Measurements from ENCODE around the gene ABCC8.

Gene ABCC8

GRCh38 chr11:17408026-17408425 lies 68.6 kb downstream of the ABCC8 start:
- no peak for DNase-seq (ENCODE audit: low read depth)
- H3K4me3 ChIP-seq (ENCODE audit: low read length), result no peak overlapping the region
- TF ChIP-seq, protein P1, sequence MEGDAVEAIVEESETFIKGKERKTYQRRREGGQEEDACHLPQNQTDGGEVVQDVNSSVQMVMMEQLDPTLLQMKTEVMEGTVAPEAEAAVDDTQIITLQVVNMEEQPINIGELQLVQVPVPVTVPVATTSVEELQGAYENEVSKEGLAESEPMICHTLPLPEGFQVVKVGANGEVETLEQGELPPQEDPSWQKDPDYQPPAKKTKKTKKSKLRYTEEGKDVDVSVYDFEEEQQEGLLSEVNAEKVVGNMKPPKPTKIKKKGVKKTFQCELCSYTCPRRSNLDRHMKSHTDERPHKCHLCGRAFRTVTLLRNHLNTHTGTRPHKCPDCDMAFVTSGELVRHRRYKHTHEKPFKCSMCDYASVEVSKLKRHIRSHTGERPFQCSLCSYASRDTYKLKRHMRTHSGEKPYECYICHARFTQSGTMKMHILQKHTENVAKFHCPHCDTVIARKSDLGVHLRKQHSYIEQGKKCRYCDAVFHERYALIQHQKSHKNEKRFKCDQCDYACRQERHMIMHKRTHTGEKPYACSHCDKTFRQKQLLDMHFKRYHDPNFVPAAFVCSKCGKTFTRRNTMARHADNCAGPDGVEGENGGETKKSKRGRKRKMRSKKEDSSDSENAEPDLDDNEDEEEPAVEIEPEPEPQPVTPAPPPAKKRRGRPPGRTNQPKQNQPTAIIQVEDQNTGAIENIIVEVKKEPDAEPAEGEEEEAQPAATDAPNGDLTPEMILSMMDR (conservative IDR thresholded peaks at IDR 0.05; ENCODE audit: low read length), result no peak

DNA sequence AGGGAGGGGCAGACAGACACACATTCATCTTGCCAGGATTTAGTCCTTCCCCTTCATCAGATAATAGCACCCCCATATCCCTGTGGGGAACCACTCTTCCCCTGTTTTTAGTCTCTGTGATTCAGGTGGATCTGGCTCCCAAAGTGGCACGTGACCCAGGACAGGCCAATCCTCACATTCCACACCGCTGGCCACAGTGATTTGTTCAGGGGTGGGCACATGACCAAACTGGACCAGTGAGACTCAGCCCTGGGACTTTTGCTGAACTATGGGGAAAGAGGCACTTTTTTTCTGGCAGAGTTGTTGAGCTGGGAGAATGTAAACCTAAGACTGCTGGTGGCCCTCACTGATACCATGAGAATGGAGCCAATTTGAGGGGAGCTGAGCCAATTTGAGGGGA lies 69.1 kb downstream of the ABCC8 start:
- no peak for DNase-seq (ENCODE audit: low read depth)
- TF ChIP-seq, protein P1 (conservative IDR thresholded peaks at IDR 0.05; ENCODE audit: low read length), result no peak
- no peak overlapping the region for H3K4me3 ChIP-seq (ENCODE audit: low read length)

DNA sequence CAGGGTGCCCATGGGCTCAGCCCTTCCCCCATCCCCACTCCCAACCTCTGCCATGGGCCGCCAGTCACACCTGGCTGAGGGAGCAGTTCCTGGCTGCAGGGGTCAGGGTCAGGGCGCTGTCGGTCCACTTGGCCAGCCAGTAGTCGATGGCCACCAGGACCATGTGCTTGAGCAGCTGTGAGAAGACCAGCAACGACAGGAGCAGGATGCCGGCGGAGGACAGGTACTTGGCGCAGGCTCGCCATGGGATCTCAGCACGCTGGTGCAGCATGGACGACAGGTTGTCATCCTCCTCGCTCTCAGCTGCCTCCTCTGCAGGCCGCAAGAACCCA lies 69.9 kb downstream of the ABCC8 start:
- H3K4me3 ChIP-seq (ENCODE audit: low read length), result no peak overlapping the region
- DNase-seq (ENCODE audit: low read depth), result no peak
- TF ChIP-seq, protein P1 (conservative IDR thresholded peaks at IDR 0.05; ENCODE audit: low read length), result no peak

GRCh38 chr11:17406082-17406817 lies 70.4 kb downstream of the ABCC8 start:
- no peak overlapping the region for H3K4me3 ChIP-seq (ENCODE audit: low read length)
- TF ChIP-seq, protein P1 (conservative IDR thresholded peaks at IDR 0.05; ENCODE audit: low read length), result no peak
- no peak for DNase-seq (ENCODE audit: low read depth)

DNA sequence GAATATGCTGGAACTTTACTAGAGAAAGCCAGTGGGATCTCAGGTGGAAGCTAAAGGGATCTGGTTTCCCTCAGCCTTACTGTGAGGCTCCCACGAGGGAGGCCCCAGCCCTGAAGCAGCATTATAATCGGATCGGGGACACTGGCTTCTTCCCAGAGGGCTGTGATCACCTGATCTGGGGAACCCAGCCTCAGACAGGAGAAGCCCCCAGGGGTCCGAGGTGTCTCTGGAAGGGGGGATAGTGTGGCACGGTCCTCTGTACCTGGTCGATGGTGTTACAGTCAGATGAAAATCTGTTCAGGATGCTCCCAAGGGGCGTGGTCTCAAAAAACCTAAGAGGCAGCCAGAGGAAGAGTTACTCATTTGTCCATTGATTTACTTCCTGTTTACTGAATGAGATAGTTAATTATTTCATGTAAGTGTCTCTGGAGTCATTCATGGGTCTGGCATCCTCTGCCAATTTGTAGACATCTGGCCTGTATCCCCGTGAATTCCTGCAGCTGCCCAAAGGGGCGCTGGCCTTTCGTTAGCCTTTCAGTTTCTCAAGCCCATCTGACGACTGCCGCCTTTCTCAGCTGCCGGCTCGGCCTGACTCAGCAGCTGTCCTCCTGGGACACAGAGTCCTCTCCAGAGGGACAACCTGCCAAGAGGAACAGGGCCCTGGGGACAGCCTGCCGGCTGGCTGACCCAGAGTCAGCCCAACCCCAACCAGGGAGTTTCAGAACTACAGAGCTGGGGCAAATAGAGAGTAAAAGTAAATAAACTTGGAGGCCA lies 71.2 kb downstream of the ABCC8 start:
- peak; percentile 70 for DNase-seq (ENCODE audit: low read depth)
- H3K4me3 ChIP-seq (ENCODE audit: low read length), result no peak overlapping the region
- TF ChIP-seq, protein P1 (conservative IDR thresholded peaks at IDR 0.05; ENCODE audit: low read length), result peak; percentile 27; the same call in 1 of the 2 replicates

GRCh38 chr11:17403980-17404759 lies 72.5 kb downstream of the ABCC8 start:
- peak; percentile 15 for DNase-seq (ENCODE audit: low read depth)
- H3K4me3 ChIP-seq (ENCODE audit: low read length), result no peak overlapping the region
- TF ChIP-seq, protein P1 (conservative IDR thresholded peaks at IDR 0.05; ENCODE audit: low read length), result no peak

Measured in AG10803 (cell line).